Epidermal melanocyte (primary cell): ENCODE measurements around the gene PTCSC3.
"Not testable (repeated sequence)": the region's sequence is repeated elsewhere in the genome, so short reads cannot be mapped to it uniquely, and the experiment has no call there.

ENCODE experiments used
- DNase-seq: peaks from one replicate; pipeline ENCODE4 v3.0.0; 2011; ENCODE audit warnings: low spot score; ENCODE audit not compliant: insufficient read length

The PTCSC3 gene

DNA sequence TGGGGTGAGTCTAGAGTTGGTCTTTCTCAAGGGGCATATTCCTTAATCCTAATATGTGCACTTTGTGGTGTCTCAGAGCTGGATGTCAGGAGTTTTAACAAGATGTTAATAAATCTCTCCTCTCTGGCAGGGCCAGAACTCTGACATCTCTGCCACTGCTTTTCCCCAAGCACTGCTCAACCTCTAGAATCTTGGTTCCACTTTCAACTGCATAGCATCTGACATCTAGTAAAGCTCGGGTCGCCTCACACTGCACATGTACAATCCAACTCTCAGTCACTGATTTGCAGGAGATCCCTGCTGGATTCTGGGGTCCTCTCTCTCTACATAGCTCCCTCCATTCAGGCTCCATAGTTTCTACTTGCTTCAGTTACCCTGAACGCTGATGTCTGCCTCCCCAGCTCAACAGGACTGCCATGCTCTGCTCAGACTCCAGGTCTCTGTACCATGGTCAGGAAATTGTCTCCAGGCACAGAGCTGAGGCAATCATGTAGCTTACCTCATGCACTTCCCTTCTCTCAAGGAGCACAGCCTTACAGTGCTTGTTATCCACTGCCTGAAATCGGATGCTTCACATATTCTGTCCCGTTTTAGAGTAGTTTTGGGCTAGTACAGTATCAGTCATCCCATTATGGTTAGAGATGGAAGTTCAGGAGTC lies 1.6 kb downstream of the PTCSC3 start:
- no peak for DNase-seq

DNA sequence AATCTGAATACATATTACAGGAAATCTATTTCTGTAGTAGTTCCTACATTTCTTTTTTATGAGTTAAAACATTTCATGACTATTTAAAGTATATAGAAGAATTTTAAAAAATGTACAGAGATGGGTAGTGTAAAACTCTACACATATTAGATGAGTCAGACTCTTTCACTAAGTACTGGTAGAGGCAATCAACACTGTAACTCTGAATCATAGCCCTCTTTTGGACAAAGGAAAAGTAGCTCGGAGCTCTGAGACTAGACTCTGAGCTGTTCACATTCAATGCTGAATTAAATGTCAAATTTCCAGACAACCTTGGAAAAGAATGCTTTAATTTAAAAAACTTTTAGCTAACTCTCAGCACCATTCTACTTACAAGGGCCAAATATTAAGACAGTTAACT lies 3.4 kb downstream of the PTCSC3 start:
- no peak for DNase-seq

GRCh38 chr14:36171607-36172006 lies 4.9 kb downstream of the PTCSC3 start:
- DNase-seq: no peak

DNA sequence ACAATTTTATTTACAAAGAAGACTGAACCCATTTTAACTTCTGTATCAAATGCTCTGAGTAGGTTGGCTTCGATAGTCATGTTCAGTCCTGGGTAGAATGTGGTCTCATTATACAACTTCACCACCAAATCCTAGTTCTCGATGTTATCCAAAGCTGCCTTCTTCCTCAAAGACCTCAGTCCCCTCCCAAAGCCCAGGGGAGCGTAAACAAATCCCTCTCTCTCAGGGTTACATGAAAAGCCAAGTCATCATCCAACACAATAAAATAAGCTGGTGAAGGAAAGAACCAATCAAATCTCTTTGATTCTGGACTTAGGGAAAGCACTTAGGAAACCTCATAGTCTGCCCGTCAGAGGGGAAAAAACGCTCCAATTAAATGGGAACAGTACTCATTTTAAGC lies 9.1 kb downstream of the PTCSC3 start:
- no peak for DNase-seq

DNA sequence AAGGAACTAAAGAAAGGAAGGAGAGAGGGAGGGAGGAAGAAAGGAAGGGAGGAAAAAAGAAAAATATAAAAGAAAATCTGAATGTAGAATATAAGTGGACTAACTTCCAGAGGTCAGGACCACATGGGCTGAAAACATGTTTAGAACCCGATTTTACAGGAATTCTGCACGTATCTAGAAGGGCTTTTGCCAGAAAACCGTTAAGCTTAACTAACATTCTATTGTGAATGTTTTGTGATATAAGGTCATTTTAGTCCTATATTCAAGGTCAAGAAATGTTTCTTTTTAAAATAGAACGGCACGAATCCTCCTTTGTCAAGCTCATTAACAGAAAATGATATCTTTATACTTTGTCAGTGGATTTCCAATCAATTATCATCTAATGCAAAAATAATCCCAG lies 13.1 kb downstream of the PTCSC3 start:
- DNase-seq: no peak

- no peak for DNase-seq
Measured at GRCh38 chr14:36162267-36162666, 14.3 kb downstream of the PTCSC3 start.

DNA sequence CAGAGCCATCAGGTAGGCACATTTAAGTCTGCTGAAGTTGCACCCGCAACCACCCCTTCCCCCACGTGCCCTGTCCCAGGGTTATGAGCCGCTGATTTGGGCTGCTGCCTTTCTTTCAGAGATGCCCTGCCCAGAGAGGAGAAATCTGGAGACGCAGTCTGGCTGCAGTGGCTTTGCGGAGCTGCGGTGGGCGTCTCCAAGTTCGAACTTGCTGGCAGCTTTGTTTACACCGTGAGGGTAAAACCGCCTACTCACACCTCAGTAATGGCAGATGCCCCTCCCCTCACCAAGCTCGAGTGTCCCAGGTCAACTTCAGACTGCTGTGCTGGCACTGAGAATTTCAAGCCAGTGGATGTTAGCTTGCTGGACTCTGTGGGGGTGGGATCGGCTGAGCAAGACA lies 14.7 kb downstream of the PTCSC3 start:
- no peak for DNase-seq

DNA sequence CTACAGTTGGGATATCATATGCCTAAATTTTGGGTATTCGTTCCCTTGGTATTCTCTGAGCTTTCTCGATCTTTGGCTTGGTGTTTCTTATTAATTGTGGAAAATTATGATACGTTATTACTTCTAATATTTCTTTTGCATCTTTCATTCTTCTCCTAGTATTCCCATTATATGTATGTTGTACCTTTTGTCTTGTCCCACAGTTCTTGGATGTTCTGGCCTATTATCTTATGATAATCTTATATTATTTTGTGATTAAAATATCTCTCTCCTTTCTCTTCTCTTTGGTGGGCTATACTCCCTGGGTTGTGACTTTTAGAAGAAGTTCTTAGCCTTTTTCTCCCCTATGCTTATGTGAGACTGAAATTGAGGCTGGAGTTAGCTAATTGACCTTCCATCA lies 25.2 kb downstream of the PTCSC3 start:
- no peak for DNase-seq

DNA sequence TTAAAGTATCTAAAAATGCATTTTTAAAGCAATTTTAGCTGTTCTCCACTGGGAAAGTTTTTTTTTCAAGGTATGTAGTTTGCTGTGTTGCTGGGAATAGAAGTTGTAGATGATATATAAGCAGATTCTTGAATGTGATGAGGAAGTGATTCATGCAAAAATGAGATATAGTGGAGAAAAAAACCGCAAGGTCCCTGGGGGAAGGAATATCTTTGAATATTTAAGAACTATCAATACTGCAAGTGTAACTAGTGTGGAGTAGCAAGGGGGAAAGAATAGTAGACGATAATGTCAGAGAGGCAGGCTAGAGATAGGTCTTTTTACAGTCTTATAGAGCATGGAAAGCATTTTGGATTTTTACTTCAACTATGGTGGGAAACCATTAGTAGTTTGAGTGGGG lies 42.5 kb downstream of the PTCSC3 start:
- DNase-seq: no peak

- no peak for DNase-seq
Measured at GRCh38 chr14:36132826-36133225, 43.7 kb downstream of the PTCSC3 start.

DNA sequence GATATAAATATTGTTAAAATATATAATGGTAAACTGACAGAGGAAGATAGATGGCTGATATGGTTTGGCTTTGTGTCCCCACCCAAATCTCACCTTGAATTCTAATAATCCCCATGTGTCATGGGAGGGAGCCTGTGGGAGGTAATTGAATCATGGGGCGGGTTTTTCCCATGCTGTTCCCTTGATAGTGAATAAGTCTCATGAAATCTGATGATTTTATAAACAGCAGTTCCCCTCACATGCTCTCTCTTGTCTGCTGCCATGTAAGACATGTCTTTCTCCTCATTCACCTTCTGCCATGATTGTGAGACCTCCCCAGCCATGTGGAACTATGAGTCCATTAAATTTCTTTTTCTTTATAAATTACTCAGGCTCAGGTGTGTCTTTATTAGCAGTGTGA lies 46.3 kb downstream of the PTCSC3 start:
- no peak for DNase-seq

- no peak for DNase-seq
Measured at GRCh38 chr14:36129181-36129580, 47.3 kb downstream of the PTCSC3 start.

- DNase-seq: no peak
Measured at GRCh38 chr14:36113341-36113740, 63.2 kb downstream of the PTCSC3 start.

DNA sequence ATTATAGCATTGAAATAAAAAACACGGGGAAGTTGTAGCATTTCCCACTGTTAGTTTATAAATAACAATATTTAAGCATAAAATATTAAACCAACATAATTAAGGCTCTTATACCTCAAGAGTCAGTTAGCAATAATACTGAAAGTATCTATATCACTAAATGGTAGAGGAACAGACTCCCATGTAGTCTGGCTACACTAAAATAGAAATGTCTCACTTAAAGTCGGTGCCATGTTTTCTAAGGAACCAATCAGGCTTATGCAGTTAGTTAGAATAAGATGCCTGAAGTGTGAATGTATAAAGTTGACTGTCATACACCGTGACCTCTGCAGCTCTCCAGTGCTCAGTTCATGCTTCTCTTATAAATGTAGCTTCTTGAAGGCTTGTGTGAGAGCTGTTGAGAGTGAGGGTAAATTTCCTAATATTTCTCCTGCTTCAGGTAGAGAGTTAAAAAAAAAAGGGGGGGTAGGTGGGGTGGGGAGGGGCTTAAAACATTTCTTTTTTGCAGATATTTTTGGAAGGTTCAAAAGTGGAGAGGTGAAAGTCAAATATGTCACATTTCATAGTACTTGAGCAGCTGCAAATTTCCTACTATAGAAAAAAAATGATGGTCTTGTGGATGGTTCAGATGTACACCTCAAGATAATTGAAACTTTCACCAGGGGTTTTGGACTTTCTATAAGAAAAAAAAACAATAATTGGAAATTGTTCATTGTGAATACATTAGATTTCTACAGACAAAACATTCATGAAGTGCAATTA lies 64.5 kb downstream of the PTCSC3 start:
- no peak for DNase-seq

- DNase-seq: no peak
Measured at GRCh38 chr14:36105401-36105800, 71.1 kb downstream of the PTCSC3 start.

GRCh38 chr14:36104258-36104657 lies 72.3 kb downstream of the PTCSC3 start:
- DNase-seq: not testable (repeated sequence)

DNA sequence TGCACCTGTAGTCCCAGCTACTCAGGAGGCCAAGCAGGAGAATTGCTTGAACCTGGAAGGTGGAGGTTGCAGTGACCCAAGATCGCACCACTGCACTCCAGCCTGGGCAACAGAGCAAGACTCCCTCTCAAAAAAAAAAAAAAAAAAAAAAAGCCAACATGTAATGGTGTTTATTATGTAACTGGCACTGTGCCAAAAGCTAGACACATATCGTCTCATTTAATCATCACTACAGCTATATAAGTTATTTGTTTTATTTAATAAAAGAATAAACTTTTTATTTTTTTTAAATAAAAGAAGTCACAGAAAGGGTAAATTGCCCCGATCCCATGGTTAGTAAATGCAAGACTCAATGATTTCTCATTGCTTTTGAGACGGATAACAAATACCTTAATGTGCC lies 76.9 kb downstream of the PTCSC3 start:
- no peak for DNase-seq

DNA sequence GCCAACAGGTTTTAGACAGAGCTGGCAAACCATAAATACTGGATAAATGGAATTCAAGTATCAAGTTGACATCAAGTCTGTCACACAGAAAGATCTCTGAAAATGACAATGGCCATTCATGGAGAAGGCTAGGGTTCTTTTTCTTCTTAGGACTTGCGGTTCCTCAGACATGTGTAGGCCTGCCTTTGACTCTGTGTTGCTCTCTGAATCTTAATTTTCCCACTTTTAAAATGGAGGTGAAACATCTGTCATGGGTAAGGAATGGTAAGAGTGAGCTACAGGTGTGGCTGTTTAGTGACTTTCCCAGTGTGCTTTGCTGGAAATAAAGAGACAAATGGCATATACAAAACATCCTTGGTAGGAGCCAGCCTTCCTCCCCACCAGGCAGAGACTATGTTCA lies 79.2 kb downstream of the PTCSC3 start:
- DNase-seq: no peak

DNA sequence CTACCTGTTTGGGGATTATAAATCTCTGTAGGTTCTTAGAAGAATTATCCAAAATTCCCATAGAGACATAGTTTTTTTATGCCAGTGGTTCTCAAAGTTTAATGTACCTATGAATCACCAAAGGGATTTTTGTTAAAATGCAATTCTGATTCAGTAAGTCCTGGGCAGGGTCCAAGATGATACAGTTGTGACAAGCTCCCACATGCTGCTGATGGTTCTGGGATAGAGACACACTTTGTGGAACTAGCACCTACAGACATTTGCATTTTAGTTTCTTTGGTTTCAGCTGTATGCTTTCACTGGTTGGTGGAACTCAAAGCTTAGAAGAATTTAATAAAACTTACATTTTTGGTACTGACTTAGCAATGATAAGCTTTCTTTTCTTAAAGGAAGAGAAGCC lies 80.4 kb downstream of the PTCSC3 start:
- no peak for DNase-seq

DNA sequence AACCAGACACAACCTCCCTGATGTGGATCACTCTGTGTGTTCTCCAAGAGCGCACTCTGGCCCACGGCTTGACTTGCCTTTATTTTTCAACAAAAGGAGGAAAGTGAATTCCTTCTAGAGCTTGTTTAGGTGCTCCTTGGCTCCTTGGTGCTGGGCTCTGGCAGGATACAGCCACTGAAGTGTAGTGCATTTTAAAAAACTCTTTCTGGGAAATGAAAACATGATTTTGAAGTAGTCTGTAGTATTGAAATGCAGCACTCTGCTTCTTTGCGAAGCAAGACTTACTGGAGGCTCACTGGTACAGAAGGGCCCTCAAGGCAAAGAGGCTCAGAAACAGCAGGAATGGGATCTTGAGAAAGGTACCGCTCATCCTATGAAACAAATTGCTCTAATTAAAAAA lies 81.6 kb downstream of the PTCSC3 start:
- no peak for DNase-seq

DNA sequence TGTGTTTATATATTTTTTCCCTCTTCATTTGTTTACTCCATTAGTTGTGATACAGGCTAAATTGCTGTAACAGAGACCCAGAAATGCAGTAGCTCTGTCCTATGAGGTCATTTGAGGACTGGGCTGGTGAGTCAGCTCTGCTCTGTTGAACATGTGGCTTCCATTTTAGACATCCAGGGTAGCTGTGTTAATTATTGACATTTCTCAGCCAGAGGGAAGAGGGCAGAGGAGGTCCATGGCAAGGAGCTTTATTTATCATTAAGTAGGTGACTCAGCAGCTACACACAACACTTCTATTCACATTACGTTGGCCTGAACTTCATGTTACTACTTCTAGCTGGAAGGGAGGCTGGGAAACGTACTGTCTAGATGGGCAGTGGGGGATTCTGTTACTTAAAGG lies 85.4 kb downstream of the PTCSC3 start:
- DNase-seq: peak; percentile 59

- DNase-seq: no peak
Measured at GRCh38 chr14:36087411-36087810, 89.1 kb downstream of the PTCSC3 start.
